NCI-H345 treated with DMSO at 0.1 percent for 48 hours (cell line): ENCODE data around the gene RFC1.

Source experiments
- DNase-seq: peaks from one replicate; lab custom pipeline; 2025; ENCODE audit not compliant: unreplicated experiment; lab: John Stamatoyannopoulos, UW

RFC1 gene

DNA sequence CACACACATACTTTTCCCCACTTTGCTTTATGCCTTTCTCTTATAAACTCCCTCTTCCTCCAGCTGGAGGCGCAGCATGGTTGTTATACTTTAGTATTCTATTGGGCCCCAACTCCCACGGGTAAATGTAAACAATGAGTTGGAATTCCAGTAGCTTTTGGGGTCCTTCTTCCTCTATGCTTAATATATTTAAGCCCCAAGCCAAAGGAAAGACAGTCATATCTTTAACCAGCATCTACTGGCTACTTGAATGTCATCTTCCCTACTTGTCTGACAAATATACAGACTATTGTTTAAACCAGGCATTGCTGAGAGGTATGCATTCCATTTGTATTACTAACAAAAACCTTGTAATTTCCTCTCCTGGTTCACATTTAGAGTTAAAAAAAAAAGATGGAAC lies 110.9 kb downstream of the RFC1 start:
- no peak for DNase-seq

- DNase-seq, result no peak
These were observed 122.7 kb downstream of the RFC1 start for GRCh38 chr4:39243462-39243861.
